GM12874 (cell line): ENCODE measurements around the gene KCNMA1.

ENCODE experiments used
- TF ChIP-seq, protein P1 (sequence below): IDR thresholded peaks from 2 replicates; pipeline ENCODE4 v1.5.1; 2011; ENCODE audit warnings: low read depth, mild to moderate bottlenecking, control low read depth, low read length, moderate library complexity; ENCODE audit not compliant: insufficient read depth

Gene KCNMA1

DNA sequence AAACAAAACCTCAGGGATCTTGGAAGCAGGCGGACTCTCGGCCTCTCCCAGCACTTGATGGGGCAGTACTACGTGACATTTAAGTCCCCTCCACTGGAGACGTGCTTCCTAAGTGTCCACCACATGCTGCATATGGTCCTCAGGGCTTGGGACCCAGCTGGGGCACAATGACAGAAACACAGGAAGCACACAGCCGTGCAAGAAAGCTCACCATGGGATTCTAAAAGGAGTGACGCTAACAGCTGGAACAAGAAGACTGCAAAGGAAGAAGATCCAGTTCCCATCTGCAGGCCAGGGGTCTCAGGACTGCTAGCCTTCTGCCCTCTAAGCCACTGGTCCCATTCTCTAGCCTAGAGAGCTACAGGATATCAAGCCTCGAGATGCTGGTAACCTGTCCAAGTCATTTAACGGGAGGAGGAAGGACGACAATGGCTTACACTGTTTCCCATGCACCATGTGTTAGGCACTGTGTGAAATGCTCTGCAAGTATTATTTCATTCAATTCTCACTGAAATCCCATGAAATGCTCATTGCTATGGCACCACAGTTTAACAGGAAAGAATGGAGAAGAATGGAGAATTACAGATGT, 61.1 kb downstream of the KCNMA1 start:
- TF ChIP-seq, protein P1, sequence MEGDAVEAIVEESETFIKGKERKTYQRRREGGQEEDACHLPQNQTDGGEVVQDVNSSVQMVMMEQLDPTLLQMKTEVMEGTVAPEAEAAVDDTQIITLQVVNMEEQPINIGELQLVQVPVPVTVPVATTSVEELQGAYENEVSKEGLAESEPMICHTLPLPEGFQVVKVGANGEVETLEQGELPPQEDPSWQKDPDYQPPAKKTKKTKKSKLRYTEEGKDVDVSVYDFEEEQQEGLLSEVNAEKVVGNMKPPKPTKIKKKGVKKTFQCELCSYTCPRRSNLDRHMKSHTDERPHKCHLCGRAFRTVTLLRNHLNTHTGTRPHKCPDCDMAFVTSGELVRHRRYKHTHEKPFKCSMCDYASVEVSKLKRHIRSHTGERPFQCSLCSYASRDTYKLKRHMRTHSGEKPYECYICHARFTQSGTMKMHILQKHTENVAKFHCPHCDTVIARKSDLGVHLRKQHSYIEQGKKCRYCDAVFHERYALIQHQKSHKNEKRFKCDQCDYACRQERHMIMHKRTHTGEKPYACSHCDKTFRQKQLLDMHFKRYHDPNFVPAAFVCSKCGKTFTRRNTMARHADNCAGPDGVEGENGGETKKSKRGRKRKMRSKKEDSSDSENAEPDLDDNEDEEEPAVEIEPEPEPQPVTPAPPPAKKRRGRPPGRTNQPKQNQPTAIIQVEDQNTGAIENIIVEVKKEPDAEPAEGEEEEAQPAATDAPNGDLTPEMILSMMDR, result no peak

DNA sequence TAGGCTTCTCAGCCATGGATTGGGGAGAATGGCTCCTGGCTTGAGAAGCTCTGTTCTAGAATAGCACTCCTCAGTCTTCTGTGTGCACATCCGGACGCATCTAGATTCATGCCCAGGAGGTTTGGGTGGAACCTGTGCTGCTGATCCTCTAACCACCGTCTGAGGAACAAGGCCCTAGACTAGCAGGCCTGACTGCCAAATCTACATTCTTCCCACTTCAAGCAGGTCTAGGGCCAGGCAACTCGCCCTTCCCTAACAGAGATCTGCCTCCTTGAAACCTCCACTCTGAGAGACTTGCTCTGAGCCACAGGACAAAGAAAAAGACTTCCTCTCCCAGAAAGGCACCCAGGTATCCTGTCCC, 61.6 kb downstream of the KCNMA1 start:
- TF ChIP-seq, protein P1, result no peak

DNA sequence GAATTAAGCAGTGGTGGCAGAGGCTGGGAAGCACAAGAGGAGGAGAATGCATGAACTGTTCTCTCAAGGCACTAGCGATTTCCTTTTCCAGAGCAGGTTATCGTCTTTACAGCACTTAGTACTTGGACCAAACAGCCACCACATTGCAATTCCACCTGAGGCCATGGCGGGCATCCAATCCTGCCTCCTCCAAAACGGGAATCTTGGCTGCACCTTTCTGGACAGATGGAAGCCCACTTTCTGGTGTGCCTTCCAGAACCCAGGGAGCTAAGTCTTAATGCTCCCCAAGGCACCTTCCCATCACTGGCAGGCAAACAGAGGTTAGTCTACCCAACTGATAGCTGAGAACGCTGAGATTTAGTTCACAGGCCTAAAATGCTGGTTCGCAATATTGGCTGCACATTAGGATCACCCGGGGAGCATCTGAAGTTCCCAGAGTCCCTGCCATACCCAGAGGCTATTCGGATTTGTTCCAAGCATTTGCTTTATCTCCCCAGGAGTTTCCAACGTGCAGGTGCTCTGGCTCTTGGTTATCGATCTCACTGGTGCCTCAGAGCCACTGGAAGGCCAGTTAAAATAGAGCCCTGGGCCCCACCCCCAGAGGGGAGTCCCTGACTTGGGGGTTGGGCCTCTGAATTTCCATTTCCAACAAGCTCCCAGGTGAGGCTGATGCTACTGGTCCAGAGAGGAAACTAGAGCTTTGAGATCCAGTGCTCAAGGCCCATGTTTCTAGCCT, 62.2 kb downstream of the KCNMA1 start:
- TF ChIP-seq, protein P1, result no peak

DNA sequence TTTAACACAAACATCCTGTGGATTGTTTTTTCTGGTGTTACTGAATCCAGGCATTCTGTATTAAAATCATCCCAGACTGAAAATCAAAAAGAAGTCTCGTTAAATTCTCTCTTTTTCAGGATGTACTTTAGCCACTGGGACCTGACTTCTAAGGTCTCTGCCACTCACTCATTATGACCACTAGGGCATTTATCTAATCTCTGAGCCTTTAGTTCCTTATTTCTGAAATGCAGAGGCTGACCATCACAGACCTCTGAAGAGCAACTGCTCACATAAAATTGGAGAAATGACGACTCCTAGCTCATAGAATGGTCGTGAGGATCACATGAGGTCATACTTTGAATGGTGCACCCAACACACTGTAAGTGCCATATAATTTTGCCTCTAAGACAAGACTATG, 63.2 kb downstream of the KCNMA1 start:
- TF ChIP-seq, protein P1, result no peak; the same call in 1 of the 2 replicates

DNA sequence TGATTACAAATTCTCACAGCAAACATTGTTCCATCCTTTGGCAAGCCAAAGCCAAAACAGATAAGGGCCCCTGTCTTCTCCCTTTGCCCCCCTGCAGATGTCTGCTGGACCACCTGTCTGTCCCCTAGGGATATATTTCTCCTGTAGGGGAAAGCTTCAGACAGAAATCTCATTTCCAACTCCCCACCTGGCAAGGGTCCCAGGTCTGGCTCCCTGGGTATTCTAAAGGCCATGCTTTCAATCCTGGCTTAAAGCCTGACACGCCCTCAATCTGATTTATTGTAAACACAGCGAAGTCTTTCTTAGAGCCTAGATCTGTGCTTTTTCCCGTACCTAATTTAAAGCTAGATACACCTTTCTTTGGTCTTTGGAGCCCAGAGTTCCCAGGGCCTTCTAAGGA, 66.1 kb downstream of the KCNMA1 start:
- TF ChIP-seq, protein P1, result no peak

DNA sequence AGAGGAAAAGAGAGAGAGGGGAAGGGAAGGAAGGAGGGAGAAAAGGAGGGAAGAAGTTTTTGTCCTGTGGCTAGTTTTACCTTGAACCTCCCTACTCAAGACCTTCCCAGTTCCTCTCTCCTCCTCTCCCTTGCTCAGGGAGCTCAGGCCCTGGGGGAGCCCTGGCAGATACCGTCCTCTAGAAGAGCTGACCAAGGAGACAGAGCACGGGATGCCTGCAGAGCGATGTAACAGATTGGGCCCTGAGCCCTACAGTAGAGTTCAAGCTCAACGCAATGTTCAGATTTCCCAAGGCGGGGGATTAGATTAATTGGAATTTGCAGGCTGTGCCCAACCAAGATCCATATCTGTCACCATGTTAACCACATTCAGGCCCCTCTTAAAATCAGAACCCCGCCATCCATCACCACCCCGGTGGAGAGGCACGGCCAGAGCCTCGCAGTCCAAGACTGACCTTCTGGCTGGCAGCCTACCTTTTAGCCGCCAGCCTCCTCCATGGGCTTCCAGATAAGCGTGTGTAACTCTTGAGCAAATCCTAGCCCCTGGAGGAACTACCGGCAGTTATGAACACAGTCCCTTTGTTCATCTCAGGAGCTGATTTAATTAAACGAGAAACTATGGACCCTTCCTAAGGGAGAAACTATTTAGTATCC, 70.6 kb downstream of the KCNMA1 start:
- TF ChIP-seq, protein P1, result no peak

DNA sequence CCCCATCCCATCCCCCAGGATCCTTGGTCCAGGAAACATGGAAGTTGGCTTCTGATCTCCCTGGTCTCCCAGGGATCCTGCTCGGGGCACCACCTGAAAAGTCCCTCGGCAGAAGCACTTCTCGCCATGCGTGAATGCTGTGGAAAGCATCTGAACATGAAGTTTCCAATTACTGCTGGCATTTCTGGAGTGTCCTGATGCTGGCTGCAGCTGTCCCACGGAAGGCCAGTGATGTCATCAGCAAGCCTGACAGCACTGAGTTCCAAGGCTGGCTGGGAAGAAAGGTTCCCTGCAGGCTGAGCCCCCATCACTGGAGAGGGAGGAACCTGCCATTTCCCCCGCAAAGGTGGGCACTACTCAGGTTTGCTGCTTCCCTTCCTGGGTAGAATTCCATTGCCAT, 71.4 kb downstream of the KCNMA1 start:
- TF ChIP-seq, protein P1, result no peak
